ENCODE data around the gene MT1B.
A peak's percentile ranks its signal among the peaks of the same experiment; 100 is the strongest.
"Not testable (repeated sequence)": the region's sequence is repeated elsewhere in the genome, so short reads cannot be mapped to it uniquely, and the experiment has no call there.

Gene MT1B

GRCh38 chr16:56640076-56640475 is 11.6 kb upstream of the MT1B start:
- DNase-seq = no peak

GRCh38 chr16:56641166-56641565 is 10.5 kb upstream of the MT1B start:
- no peak for DNase-seq

- DNase-seq = peak; percentile 55
Measured at GRCh38 chr16:56643080-56643778, 8.5 kb upstream of the MT1B start.

- DNase-seq = no peak
Measured at GRCh38 chr16:56643833-56644232, 7.9 kb upstream of the MT1B start.

- no peak for DNase-seq
Measured at GRCh38 chr16:56645311-56645710, 6.4 kb upstream of the MT1B start.

- DNase-seq = no peak
Measured at GRCh38 chr16:56645838-56646237, 5.8 kb upstream of the MT1B start.

GRCh38 chr16:56647641-56648431 is 3.9 kb upstream of the MT1B start:
- no peak for DNase-seq

- no peak for DNase-seq
Measured at GRCh38 chr16:56649271-56649670, 2.4 kb upstream of the MT1B start.

- DNase-seq = no peak
Measured at GRCh38 chr16:56649820-56650219, 1.9 kb upstream of the MT1B start.

- DNase-seq = no peak
Measured at GRCh38 chr16:56652600-56652999, 914 bp downstream of the MT1B start.

- DNase-seq = no peak
Measured at GRCh38 chr16:56653218-56653617, 1.5 kb downstream of the MT1B start.

GRCh38 chr16:56657555-56658326 is 6.1 kb downstream of the MT1B start, which contains the start of gene MT1F:
TSS of gene MT1F (plus strand) at chr16:56657959. CDS start at chr16:56658059, 100 bp downstream.
- DNase-seq = peak; percentile 60

GRCh38 chr16:56658327-56658875 is 6.7 kb downstream of the MT1B start:
- no peak for DNase-seq

GRCh38 chr16:56662357-56663354 is 11.0 kb downstream of the MT1B start:
- peak; percentile 30 for DNase-seq

- no peak for DNase-seq
Measured at GRCh38 chr16:56664506-56664905, 12.8 kb downstream of the MT1B start.

GRCh38 chr16:56665286-56666261 is 13.9 kb downstream of the MT1B start:
- DNase-seq = not testable (repeated sequence)

- peak; percentile 46 for DNase-seq
Measured at GRCh38 chr16:56667581-56668571, 16.2 kb downstream of the MT1B start, which contains the start of gene MT1G. TSS of gene MT1G (minus strand) at chr16:56668065. CDS start at chr16:56667993, 72 bp downstream.

- no peak for DNase-seq
Measured at GRCh38 chr16:56669005-56669839, 17.5 kb downstream of the MT1B start, which contains the start of gene MT1H. TSS of gene MT1H (plus strand) at chr16:56669814. CDS start at chr16:56669885, 71 bp downstream.
